Measurements from ENCODE around the gene MIA. TPM values are rescaled to one million over a fixed set of nuclear protein-coding genes. Genes with fewer than 3 reads are reported as not detected.

Gene MIA
- total and polyA plus RNA-seq, 2 donors (not counting 1 experiment from before 2014, with no cell fraction given) = 0.37 to 5.7 TPM

GRCh38 chr19:40750058-40750873 lies 25.1 kb upstream of the MIA start, which contains the start of gene ACTMAP:
TSS of gene ACTMAP (minus strand) at chr19:40750477. CDS start at chr19:40749803, 674 bp downstream.
- intact Hi-C loops (cut with micrococcal nuclease) = loop anchor here (1.0 to 5.0 kb wide), 8 partner anchors 27 to 512 kb away; partner anchors contain the start of genes COQ8B, HNRNPUL1 and NUMBL
- ChIA-PET CTCF (interaction anchor here (1.0 to 2.8 kb wide), 8 partner anchors 27 to 88 kb away, joined by 3 to 29 read pairs (median 9); partner anchors contain the start of genes COQ8B, EGLN2, ITPKC and RAB4B), POLR2A (interaction anchor here (0.6 to 4.7 kb wide), 11 partner anchors 27 to 592 kb away, joined by 3 to 99 read pairs (median 7); partner anchors contain the start of genes COQ8B, EGLN2, ITPKC and MIA)
- peak within 1 kb of the TSS; percentile 95 for H3K27ac Mint-ChIP-seq
- peak within 1 kb of the TSS; percentile 86 to 98 (median 89) for H3K4me3 ChIP-seq (ENCODE audit: control extremely low read depth in 1 of 5, extremely low read depth in 1 of 5, insufficient read depth in 1 of 5, low read depth in 2 of 5, low read length in 4 of 5)
- H3K4me1 ChIP-seq (ENCODE audit: control insufficient read depth in 2 of 2, insufficient read depth in 2 of 2, low read length in 2 of 2) = peaks cover 29 to 54% of the 10 kb centered on the region in 2 donors
- DNase-seq (peak; percentile 100), ATAC-seq (ENCODE audit: low read depth) (peak; percentile 88)
- H3K36me3 ChIP-seq (replicated peaks in 1 of 2; ENCODE audit: control extremely low read depth in 1 of 2, control insufficient read depth in 1 of 2, extremely low read depth in 1 of 2, insufficient read depth in 2 of 2, low read length in 1 of 2) = peaks cover 4 to 9% of the 10 kb centered on the region in 2 experiments
- no peaks in the 10 kb centered on the region for H3K9me3 ChIP-seq (ENCODE audit: control extremely low read depth in 1 of 3, control insufficient read depth in 2 of 3, insufficient read depth in 1 of 3, low read length in 2 of 3)
- H2AFZ ChIP-seq (ENCODE audit: insufficient read depth, low read depth, low read length, poor library complexity, severe bottlenecking) = peak within 1 kb of the TSS; percentile 89
- WGBS (ENCODE audit: insufficient coverage) = under 1% methylated on average over 40 of the region's 43 CpGs
- peak within 1 kb of the TSS; percentile 96 for H3K9ac ChIP-seq (ENCODE audit: low read length)
- peaks cover 41% of the 10 kb centered on the region for H3K4me1 Mint-ChIP-seq
- TF ChIP-seq, protein P1, sequence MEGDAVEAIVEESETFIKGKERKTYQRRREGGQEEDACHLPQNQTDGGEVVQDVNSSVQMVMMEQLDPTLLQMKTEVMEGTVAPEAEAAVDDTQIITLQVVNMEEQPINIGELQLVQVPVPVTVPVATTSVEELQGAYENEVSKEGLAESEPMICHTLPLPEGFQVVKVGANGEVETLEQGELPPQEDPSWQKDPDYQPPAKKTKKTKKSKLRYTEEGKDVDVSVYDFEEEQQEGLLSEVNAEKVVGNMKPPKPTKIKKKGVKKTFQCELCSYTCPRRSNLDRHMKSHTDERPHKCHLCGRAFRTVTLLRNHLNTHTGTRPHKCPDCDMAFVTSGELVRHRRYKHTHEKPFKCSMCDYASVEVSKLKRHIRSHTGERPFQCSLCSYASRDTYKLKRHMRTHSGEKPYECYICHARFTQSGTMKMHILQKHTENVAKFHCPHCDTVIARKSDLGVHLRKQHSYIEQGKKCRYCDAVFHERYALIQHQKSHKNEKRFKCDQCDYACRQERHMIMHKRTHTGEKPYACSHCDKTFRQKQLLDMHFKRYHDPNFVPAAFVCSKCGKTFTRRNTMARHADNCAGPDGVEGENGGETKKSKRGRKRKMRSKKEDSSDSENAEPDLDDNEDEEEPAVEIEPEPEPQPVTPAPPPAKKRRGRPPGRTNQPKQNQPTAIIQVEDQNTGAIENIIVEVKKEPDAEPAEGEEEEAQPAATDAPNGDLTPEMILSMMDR (IDR thresholded peaks at IDR 0.05) = no peak
- TF ChIP-seq EZH2 (IDR thresholded peaks at IDR 0.05; ENCODE audit: borderline replicate concordance, insufficient read depth, low read depth, low read length, poor library complexity, severe bottlenecking) = no peak
- peaks cover 53% of the 10 kb centered on the region for H3K79me2 ChIP-seq (ENCODE audit: control insufficient read depth, insufficient read depth, low read length)
- no peaks in the 10 kb centered on the region for H3K9me3 Mint-ChIP-seq (ENCODE audit: insufficient read depth)
- H3K27ac ChIP-seq (ENCODE audit: low read length in 2 of 2) = peak within 1 kb of the TSS; percentile 94 to 97
- peak within 1 kb of the TSS; percentile 93 for H3K4me3 Mint-ChIP-seq
- H4K20me1 ChIP-seq (ENCODE audit: control insufficient read depth, insufficient read depth, low read length, poor library complexity, severe bottlenecking) = peaks cover 18% of the 10 kb centered on the region
- H3K4me2 ChIP-seq (replicated peaks; ENCODE audit: low read depth, low read length, poor library complexity, severe bottlenecking) = peak within 1 kb of the TSS; percentile 83
- H3K27me3 Mint-ChIP-seq = no peaks in the 10 kb centered on the region
- H3K27me3 ChIP-seq (replicated peaks in 1 of 4; ENCODE audit: control extremely low read depth in 1 of 4, control insufficient read depth in 3 of 4, insufficient read depth in 4 of 4, low read length in 3 of 4) = no peaks in the 10 kb centered on the region
